Measurements from ENCODE around the gene GPR155. TPM values are rescaled to one million over a fixed set of nuclear protein-coding genes. Genes with fewer than 3 reads are reported as not detected.

Gene GPR155, protein sequence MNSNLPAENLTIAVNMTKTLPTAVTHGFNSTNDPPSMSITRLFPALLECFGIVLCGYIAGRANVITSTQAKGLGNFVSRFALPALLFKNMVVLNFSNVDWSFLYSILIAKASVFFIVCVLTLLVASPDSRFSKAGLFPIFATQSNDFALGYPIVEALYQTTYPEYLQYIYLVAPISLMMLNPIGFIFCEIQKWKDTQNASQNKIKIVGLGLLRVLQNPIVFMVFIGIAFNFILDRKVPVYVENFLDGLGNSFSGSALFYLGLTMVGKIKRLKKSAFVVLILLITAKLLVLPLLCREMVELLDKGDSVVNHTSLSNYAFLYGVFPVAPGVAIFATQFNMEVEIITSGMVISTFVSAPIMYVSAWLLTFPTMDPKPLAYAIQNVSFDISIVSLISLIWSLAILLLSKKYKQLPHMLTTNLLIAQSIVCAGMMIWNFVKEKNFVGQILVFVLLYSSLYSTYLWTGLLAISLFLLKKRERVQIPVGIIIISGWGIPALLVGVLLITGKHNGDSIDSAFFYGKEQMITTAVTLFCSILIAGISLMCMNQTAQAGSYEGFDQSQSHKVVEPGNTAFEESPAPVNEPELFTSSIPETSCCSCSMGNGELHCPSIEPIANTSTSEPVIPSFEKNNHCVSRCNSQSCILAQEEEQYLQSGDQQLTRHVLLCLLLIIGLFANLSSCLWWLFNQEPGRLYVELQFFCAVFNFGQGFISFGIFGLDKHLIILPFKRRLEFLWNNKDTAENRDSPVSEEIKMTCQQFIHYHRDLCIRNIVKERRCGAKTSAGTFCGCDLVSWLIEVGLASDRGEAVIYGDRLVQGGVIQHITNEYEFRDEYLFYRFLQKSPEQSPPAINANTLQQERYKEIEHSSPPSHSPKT
- 0.18 to 0.52 TPM (median 0.40 TPM) in 5 replicates for total RNA-seq (2022; extraction: Qiagen RNA extraction)

DNA sequence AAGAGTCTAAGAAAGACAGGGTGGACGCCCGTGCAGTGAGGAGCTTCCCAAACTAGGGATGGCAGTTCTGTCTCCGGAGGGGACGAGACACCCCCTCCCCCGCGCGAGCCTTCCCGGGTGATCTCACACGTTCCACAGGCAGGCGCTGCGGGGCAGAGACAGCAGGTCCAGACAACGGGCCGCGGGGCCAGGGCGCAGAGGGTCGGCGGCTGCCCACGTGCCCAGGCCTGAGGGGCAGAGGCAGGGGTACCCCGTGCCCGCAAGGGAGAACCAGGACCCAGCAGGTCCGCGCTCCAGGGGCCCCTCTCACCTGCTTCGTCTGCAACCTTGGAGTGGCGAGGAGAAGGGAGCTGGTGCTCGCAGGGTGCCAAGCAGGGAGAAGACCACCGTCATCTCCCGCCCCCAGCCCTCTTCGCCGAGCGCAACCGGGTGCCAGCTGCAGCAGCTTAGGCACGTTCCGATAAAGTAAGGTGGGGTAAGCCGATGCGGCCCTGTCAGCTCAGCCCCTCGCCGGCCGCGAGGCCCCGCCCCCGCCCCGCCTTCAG lies at the start of gene GPR155:
TSS of gene GPR155 (minus strand) at position 467 of the 545 bp plus-strand sequence. CDS start 5,073 bp downstream, outside the sequence.

DNA sequence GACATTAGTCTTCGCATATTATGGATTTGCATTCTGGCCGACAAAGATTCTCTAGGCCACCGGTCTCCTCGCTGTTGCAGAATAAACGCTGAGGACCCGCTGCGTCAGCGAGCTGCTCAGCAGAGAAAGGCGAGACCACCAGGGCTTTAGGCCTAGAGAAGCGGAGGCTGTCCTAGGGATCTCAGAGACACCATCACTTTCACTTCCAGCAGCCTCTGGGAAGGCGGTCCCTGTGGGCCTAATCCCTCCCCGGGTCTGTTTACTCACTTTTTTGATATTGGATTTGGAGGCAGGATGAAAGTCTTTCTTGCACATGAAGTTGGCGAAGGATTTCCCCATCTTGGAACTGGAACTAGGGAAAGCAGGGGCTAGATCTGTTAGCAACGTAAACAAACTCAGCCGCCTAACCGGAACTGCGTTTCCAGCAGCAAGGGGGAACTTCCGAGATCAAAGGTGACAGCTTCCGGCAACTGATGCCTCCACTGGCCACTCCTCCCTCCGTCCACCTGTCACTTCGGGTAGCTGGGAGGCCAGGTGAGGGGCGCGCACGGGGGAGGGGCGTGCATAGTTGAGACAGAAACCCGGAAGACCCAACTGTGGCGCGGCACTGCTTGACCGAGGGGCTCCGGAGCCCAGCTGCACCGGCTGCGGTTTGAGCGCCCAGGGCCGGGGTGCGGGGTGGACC lies 91.4 kb downstream of the GPR155 start, which contains the start of gene SCRN3:
TSS of gene SCRN3 (plus strand) at position 447 of the 685 bp plus-strand sequence. CDS start 2,554 bp downstream, outside the sequence.

Other genes starting within 250 kb of the GPR155 start
- 116 to 138 TPM (median 129 TPM) in 5 replicates for gene OLA1, start 238.5 kb downstream of the GPR155 start, total RNA-seq (2022; extraction: Qiagen RNA extraction)
- gene SP9, start 152.1 kb downstream of the GPR155 start, total RNA-seq (2022; extraction: Qiagen RNA extraction) = 1.1 to 2.0 TPM (median 1.8 TPM) in 5 replicates
- 12.1 to 18.7 TPM (median 15.2 TPM) in 5 replicates for gene SCRN3, start 91.3 kb downstream of the GPR155 start, total RNA-seq (2022; extraction: Qiagen RNA extraction)
- 16.9 to 30.3 TPM (median 24.7 TPM) in 5 replicates for gene WIPF1, start 110.8 kb upstream of the GPR155 start, total RNA-seq (2022; extraction: Qiagen RNA extraction)

Measured in A549 treated with dexamethasone at 1 μM for 4 hours (cell line).